MM.1S (cell line): ENCODE results near the gene PSMC6.

Source experiments
- DNase-seq: peaks from one replicate; pipeline ENCODE4 v3.0.0-alpha.2; 2015
- H2AFZ ChIP-seq: fragments of 300-600 bp; sonication (generic); 2 replicates; pipeline ENCODE4 v1.6.0; 2016; ENCODE audit warnings: antibody characterized with exemption, low read length
- H3F3A ChIP-seq: fragments of 300-600 bp; sonication (generic); 2 replicates; pipeline ENCODE4 v1.6.1; 2016; ENCODE audit warnings: mild to moderate bottlenecking, antibody characterized with exemption, low read length, moderate library complexity, mixed read lengths; ENCODE audit not compliant: insufficient read depth
- H3K27ac ChIP-seq: fragments of 300-600 bp; sonication (generic); 2 replicates; pipeline ENCODE4 v1.5.1; 2016; ENCODE audit warnings: mild to moderate bottlenecking, low read length
- H3K27me3 ChIP-seq: fragments of 300-600 bp; sonication (generic); replicated peaks from 2 replicates; pipeline ENCODE4 v1.6.0; 2016; ENCODE audit warnings: low read length; ENCODE audit not compliant: insufficient read depth
- H3K36me3 ChIP-seq: fragments of 300-600 bp; sonication (generic); replicated peaks from 2 replicates; pipeline ENCODE4 v1.6.1; 2016; ENCODE audit warnings: mild to moderate bottlenecking, low read length, mixed read lengths; ENCODE audit not compliant: insufficient read depth
- H3K4me1 ChIP-seq: fragments of 300-600 bp; sonication (generic); 2 replicates; pipeline ENCODE4 v1.6.1; 2016; ENCODE audit warnings: low read length, mixed read lengths
- H3K4me2 ChIP-seq: fragments of 300-600 bp; sonication (generic); 2 replicates; pipeline ENCODE4 v1.6.0; 2016; ENCODE audit warnings: low read depth, low read length
- H3K4me3 ChIP-seq: fragments of 300-600 bp; sonication (generic); 2 replicates; pipeline ENCODE4 v1.5.1; 2016; ENCODE audit warnings: low read length, mixed read lengths
- H3K79me2 ChIP-seq: fragments of 300-600 bp; sonication (generic); 2 replicates; pipeline ENCODE4 v1.6.1; 2016; ENCODE audit warnings: mixed run types, low read length, mixed read lengths
- H3K9ac ChIP-seq: fragments of 300-600 bp; sonication (generic); 2 replicates; pipeline ENCODE4 v1.6.1; 2016; ENCODE audit warnings: low read length, mixed read lengths
- H3K9me2 ChIP-seq: fragments of 300-600 bp; sonication (generic); replicated peaks from 2 replicates; pipeline ENCODE4 v1.6.1; 2016; ENCODE audit warnings: mild to moderate bottlenecking, low read length, mixed read lengths; ENCODE audit not compliant: insufficient read depth
- H3K9me3 ChIP-seq: fragments of 300-600 bp; sonication (generic); replicated peaks from 2 replicates; pipeline ENCODE4 v1.6.1; 2016; ENCODE audit warnings: mild to moderate bottlenecking, low read length, mixed read lengths; ENCODE audit not compliant: insufficient read depth
- H4K20me1 ChIP-seq: fragments of 300-600 bp; sonication (generic); 2 replicates; pipeline ENCODE4 v1.6.1; 2016; ENCODE audit warnings: mild to moderate bottlenecking, low read length, moderate library complexity, mixed read lengths; ENCODE audit not compliant: insufficient read depth
- EZH2 ChIP-seq: fragments of 300-600 bp; sonication (generic); optimal IDR thresholded peaks from 2 replicates; pipeline ENCODE3; 2017; ENCODE audit warnings: low read depth, mild to moderate bottlenecking, antibody characterized with exemption, low read length, mixed read lengths
- EZH2phosphoT487 ChIP-seq: fragments of 300-600 bp; sonication (generic); IDR thresholded peaks from 2 replicates; pipeline ENCODE4 v1.6.1; 2018; ENCODE audit warnings: antibody characterized with exemption, low read length
- TF ChIP-seq, protein P1 (sequence below): fragments of 300-600 bp; sonication (generic); IDR thresholded peaks from 2 replicates; pipeline ENCODE4 v1.5.1; 2016; ENCODE audit warnings: antibody characterized with exemption, low read length, mixed read lengths

Gene PSMC6

DNA sequence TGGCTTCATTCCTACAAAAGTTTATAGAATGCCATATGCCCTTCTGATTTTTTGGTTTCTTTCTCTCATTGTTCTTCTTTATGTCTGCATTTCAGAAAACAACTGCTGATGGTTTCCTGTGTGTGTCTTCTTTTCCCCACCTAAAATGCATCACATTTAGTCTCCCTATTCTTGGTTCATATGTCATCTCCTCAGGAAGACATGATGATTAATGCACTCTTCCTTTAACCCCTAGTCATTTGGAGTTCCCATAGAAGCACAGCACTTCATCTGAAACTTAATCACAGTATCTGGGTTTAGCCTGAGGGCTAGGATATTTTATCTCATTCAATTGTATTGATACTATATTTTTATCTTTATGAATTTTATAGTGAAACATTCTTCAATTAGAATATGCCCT, 62.9 kb downstream of the PSMC6 start:
- TF ChIP-seq EZH2 (no peak), EZH2phosphoT487 (no peak)
- TF ChIP-seq, protein P1, sequence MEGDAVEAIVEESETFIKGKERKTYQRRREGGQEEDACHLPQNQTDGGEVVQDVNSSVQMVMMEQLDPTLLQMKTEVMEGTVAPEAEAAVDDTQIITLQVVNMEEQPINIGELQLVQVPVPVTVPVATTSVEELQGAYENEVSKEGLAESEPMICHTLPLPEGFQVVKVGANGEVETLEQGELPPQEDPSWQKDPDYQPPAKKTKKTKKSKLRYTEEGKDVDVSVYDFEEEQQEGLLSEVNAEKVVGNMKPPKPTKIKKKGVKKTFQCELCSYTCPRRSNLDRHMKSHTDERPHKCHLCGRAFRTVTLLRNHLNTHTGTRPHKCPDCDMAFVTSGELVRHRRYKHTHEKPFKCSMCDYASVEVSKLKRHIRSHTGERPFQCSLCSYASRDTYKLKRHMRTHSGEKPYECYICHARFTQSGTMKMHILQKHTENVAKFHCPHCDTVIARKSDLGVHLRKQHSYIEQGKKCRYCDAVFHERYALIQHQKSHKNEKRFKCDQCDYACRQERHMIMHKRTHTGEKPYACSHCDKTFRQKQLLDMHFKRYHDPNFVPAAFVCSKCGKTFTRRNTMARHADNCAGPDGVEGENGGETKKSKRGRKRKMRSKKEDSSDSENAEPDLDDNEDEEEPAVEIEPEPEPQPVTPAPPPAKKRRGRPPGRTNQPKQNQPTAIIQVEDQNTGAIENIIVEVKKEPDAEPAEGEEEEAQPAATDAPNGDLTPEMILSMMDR = no peak
- no peak for DNase-seq
- H3K27ac ChIP-seq = no peak overlapping the region
- no peaks in the 10 kb centered on the region for H3F3A ChIP-seq
- no peak overlapping the region for H3K9ac ChIP-seq
- no peak overlapping the region for H2AFZ ChIP-seq
- H3K4me3 ChIP-seq = no peak overlapping the region
- H3K36me3 ChIP-seq = no peaks in the 10 kb centered on the region
- H3K4me2 ChIP-seq = no peak overlapping the region
- no peaks in the 10 kb centered on the region for H3K79me2 ChIP-seq
- no peaks in the 10 kb centered on the region for H3K9me2 ChIP-seq
- no peaks in the 10 kb centered on the region for H3K27me3 ChIP-seq
- H4K20me1 ChIP-seq = no peaks in the 10 kb centered on the region
- H3K4me1 ChIP-seq = no peaks in the 10 kb centered on the region
- H3K9me3 ChIP-seq = no peaks in the 10 kb centered on the region

DNA sequence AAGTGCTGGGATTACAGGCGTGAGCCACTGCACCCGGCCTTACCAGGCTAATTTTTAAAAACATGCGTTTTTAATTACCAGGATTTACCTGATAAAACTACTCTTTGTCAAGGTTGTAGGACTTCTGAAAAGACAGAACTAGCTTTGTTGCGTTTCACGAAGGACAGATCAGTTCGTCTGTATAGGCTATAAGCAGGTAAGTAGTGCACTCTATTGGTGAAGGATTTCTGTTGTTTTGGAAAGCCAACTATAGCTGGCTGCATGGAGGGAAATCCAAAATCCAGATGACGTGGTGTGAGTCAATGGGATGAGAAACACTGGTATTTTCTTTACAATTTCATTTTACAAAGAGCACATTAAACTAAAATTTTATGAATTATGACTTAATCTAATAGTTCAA, 69.8 kb downstream of the PSMC6 start:
- Histone ChIP-seq H3K9me2 (no peaks in the 10 kb centered on the region), H3K4me3 (no peak overlapping the region), H3K9ac (no peak overlapping the region), H3K79me2 (no peaks in the 10 kb centered on the region), H3K9me3 (no peaks in the 10 kb centered on the region), H3K27ac (no peak overlapping the region), H4K20me1 (no peaks in the 10 kb centered on the region), H3K4me2 (no peak overlapping the region), H2AFZ (no peak overlapping the region), H3F3A (no peaks in the 10 kb centered on the region), H3K4me1 (no peaks in the 10 kb centered on the region), H3K27me3 (no peaks in the 10 kb centered on the region), H3K36me3 (no peaks in the 10 kb centered on the region)
- no peak for DNase-seq
- TF ChIP-seq, protein P1 = no peak
- TF ChIP-seq EZH2 (no peak), EZH2phosphoT487 (no peak)
